SU-DHL-6 (cell line): ENCODE results near the gene ZNF33A.
A peak's percentile ranks its signal among the peaks of the same experiment; 100 is the strongest.

Source experiments
- H2AFZ ChIP-seq: fragments of 200-600 bp; sonication (generic); 2 replicates; pipeline ENCODE4 v1.6.1; 2014; ENCODE audit warnings: low read depth, mild to moderate bottlenecking, moderate library complexity, mixed read lengths, antibody characterized with exemption, low read length; ENCODE audit not compliant: severe bottlenecking
- H3F3A ChIP-seq: fragments of 200-600 bp; shearing (Covaris generic); 2 replicates; pipeline ENCODE4 v1.6.0; 2016; ENCODE audit warnings: antibody characterized with exemption, mild to moderate bottlenecking; ENCODE audit not compliant: insufficient read depth
- H3K27ac ChIP-seq: fragments of 200-600 bp; sonication (generic); 2 replicates; pipeline ENCODE4 v1.5.1; 2016; ENCODE audit warnings: low read depth, mild to moderate bottlenecking, low read length, moderate library complexity, mixed read lengths
- H3K27me3 ChIP-seq: fragments of 200-600 bp; sonication (generic), shearing (Covaris generic); 2 replicates; pipeline ENCODE4 v1.6.0; 2014; ENCODE audit warnings: mild to moderate bottlenecking, low read length
- H3K36me3 ChIP-seq: fragments of 200-600 bp; sonication (generic); 2 replicates; pipeline ENCODE4 v1.6.1; 2014; ENCODE audit warnings: mild to moderate bottlenecking, low read length, mixed read lengths
- H3K4me2 ChIP-seq: fragments of 300-600, 200-600 bp; shearing (Covaris generic), sonication (generic); 2 replicates; pipeline ENCODE4 v1.6.0; 2014; ENCODE audit warnings: low read length, low read depth, mild to moderate bottlenecking; ENCODE audit not compliant: poor library complexity, severe bottlenecking
- H3K4me3 ChIP-seq: fragments of 200-600 bp; sonication (generic); 2 replicates; pipeline ENCODE4 v1.5.1; 2014; ENCODE audit warnings: antibody characterized with exemption, low read length, mild to moderate bottlenecking, mixed read lengths; ENCODE audit not compliant: insufficient read depth, poor library complexity, severe bottlenecking
- H3K79me2 ChIP-seq: fragments of 200-600 bp; sonication (generic); 2 replicates; pipeline ENCODE4 v1.6.1; 2014; ENCODE audit warnings: mild to moderate bottlenecking, low read length, moderate library complexity; ENCODE audit not compliant: insufficient read depth
- H3K9ac ChIP-seq: fragments of 200-600 bp; sonication (generic); 2 replicates; pipeline ENCODE4 v1.7.0; 2014; ENCODE audit warnings: mild to moderate bottlenecking, low read length
- H3K9me2 ChIP-seq: fragments of 200-600 bp; sonication (generic); replicated peaks from 2 replicates; pipeline ENCODE4 v1.6.1; 2014; ENCODE audit warnings: low read length; ENCODE audit not compliant: insufficient read depth
- H3K9me3 ChIP-seq: fragments of 200-600 bp; sonication (generic); 2 replicates; pipeline ENCODE4 v1.6.1; 2014; ENCODE audit warnings: low read length, mixed read lengths; ENCODE audit not compliant: insufficient read depth
- H4K20me1 ChIP-seq: fragments of 200-600 bp; sonication (generic); 2 replicates; pipeline ENCODE4 v1.6.1; 2014; ENCODE audit warnings: low read depth, mild to moderate bottlenecking, antibody characterized with exemption, low read length, moderate library complexity, mixed read lengths
- CTCF ChIP-seq: fragments of 200-600 bp; sonication (generic); IDR thresholded peaks from one replicate; pipeline ENCODE4 v1.5.1; 2017; ENCODE audit warnings: antibody characterized with exemption, mild to moderate bottlenecking, low read length, moderate library complexity; ENCODE audit not compliant: insufficient read depth, poor library complexity, severe bottlenecking
- EZH2phosphoT487 ChIP-seq: fragments of 200-600 bp; sonication (generic), shearing (Covaris generic); conservative IDR thresholded peaks from 2 replicates; pipeline ENCODE4 v1.6.1; 2018; ENCODE audit warnings: mild to moderate bottlenecking, antibody characterized with exemption, low read length, moderate library complexity, mixed read lengths

The ZNF33A gene

GRCh38 chr10:37975401-37975991 lies 35.0 kb upstream of the ZNF33A start:
- Histone ChIP-seq H3K36me3 (no peaks in the 10 kb centered on the region), H3K27ac (peak overlapping the region; percentile 65), H3K4me3 (peak overlapping the region; percentile 65), H3K9me3 (no peaks in the 10 kb centered on the region), H3K79me2 (no peaks in the 10 kb centered on the region), H3K4me2 (peak overlapping the region; percentile 77), H3K9me2 (no peaks in the 10 kb centered on the region), H3K9ac (peak overlapping the region; percentile 75), H4K20me1 (no peaks in the 10 kb centered on the region), H3F3A (0 out of 2 replicates have a peak, but pooled peaks cover 3% of the 10 kb centered on the region), H3K27me3 (no peaks in the 10 kb centered on the region), H2AFZ (peak overlapping the region; percentile 92)
- TF ChIP-seq EZH2phosphoT487 = no peak
- TF ChIP-seq CTCF = no peak

DNA sequence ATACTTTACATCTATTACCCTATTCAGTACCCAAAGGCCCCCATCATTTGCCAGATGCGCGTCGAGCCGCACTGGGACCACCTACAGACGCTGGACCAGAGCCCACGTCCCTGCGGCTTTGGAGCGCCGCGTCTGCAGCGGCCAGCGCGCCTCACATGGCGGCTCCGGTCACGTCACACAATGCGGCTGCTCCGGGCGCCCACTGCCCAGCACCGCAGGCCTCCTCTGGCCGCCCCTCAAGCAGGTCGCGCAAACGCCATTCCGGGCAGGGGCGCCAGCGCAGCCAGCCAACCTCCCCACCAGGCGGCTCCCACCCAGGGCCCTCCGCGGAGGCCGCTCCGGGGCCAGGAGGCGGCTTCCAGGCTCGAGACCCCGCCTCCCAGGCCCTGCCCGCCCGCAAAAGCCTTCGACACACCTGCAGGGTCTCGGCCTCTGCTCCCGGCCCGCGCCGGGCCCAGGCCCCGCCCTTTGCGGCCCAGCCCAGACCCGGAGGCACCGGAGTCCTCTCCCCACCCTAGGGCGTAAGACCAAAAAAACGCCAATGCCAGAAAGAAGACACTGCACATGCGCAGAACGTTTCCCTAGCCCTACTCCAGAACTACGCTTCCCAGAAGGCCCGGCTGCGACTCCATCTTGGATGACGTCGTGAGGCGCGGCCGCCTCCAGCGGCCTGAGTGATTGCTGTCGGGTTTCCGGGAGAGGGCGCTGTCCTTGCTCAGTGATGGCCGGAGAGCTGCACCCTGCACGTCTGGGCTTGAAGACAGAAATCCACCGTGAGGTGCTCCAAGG lies 34.2 kb upstream of the ZNF33A start, which contains the start of gene ZNF25:
TSS of gene ZNF25 (minus strand) at position 557 of the 789 bp plus-strand sequence. CDS start 4,925 bp downstream, outside the sequence.
- Histone ChIP-seq H3F3A (0 out of 2 replicates have a peak, but pooled peaks cover 3% of the 10 kb centered on the region), H2AFZ (peak within 1 kb of the TSS; percentile 94), H3K4me3 (peak within 1 kb of the TSS; percentile 65), H3K9me2 (no peaks in the 10 kb centered on the region), H3K27ac (peak within 1 kb of the TSS; percentile 65), H3K27me3 (no peaks in the 10 kb centered on the region), H3K9ac (peak within 1 kb of the TSS; percentile 75), H4K20me1 (no peaks in the 10 kb centered on the region), H3K4me2 (peak within 1 kb of the TSS; percentile 77), H3K9me3 (no peaks in the 10 kb centered on the region), H3K36me3 (no peaks in the 10 kb centered on the region), H3K79me2 (no peaks in the 10 kb centered on the region)
- peak; percentile 89 for TF ChIP-seq CTCF
- no peak for TF ChIP-seq EZH2phosphoT487

GRCh38 chr10:37976880-37977203 lies 33.6 kb upstream of the ZNF33A start:
- peak overlapping the region; percentile 68 for H3K4me2 ChIP-seq
- no peaks in the 10 kb centered on the region for H3K79me2 ChIP-seq
- H3K36me3 ChIP-seq = no peaks in the 10 kb centered on the region
- peak overlapping the region; percentile 94 for H2AFZ ChIP-seq
- no peak for TF ChIP-seq CTCF
- no peak for TF ChIP-seq EZH2phosphoT487
- H3K9me3 ChIP-seq = no peaks in the 10 kb centered on the region
- no peak overlapping the region for H3K27ac ChIP-seq
- H3F3A ChIP-seq = 0 out of 2 replicates have a peak, but pooled peaks cover 3% of the 10 kb centered on the region
- H3K4me3 ChIP-seq = peak overlapping the region; percentile 40
- H4K20me1 ChIP-seq = no peaks in the 10 kb centered on the region
- H3K9me2 ChIP-seq = no peaks in the 10 kb centered on the region
- H3K9ac ChIP-seq = peak overlapping the region; percentile 43
- no peaks in the 10 kb centered on the region for H3K27me3 ChIP-seq
